NT2/D1 (cell line): Measurements from ENCODE around the gene BRIP1.

Source experiments
- DNase-seq: peaks from one replicate; pipeline ENCODE4 v3.0.0-alpha.2; 2011; ENCODE audit warnings: low read depth, low spot score
- H3K27me3 ChIP-seq: 2 replicates; pipeline ENCODE4 v1.6.0; 2011; ENCODE audit warnings: mild to moderate bottlenecking; ENCODE audit not compliant: insufficient read length, insufficient read depth
- H3K36me3 ChIP-seq: 2 replicates; pipeline ENCODE4 v1.6.1; 2011; ENCODE audit warnings: mild to moderate bottlenecking, low read length, mixed read lengths; ENCODE audit not compliant: insufficient read depth, insufficient read length
- H3K4me1 ChIP-seq: 2 replicates; pipeline ENCODE4 v1.5.1; 2011; ENCODE audit not compliant: insufficient read depth, insufficient read length
- H3K4me3 ChIP-seq: 2 replicates; pipeline ENCODE4 v1.5.1; 2011; ENCODE audit warnings: low read depth; ENCODE audit not compliant: insufficient read length
- H3K9ac ChIP-seq: 2 replicates; pipeline ENCODE4 v1.6.0; 2011; ENCODE audit warnings: low read depth; ENCODE audit not compliant: insufficient read length
- H3K9me3 ChIP-seq: 2 replicates; pipeline ENCODE4 v1.5.1; 2011; ENCODE audit warnings: mild to moderate bottlenecking, low read length; ENCODE audit not compliant: insufficient read depth
- SUZ12 ChIP-seq: IDR thresholded peaks from 2 replicates; pipeline ENCODE4 v1.6.1; 2011; ENCODE audit not compliant: insufficient read length, insufficient read depth; ENCODE audit errors: extremely low read depth
- YY1 ChIP-seq: IDR thresholded peaks from 2 replicates; pipeline ENCODE4 v1.6.1; 2011; ENCODE audit not compliant: insufficient read length, insufficient read depth
- ZNF274 ChIP-seq: IDR thresholded peaks from 2 replicates; pipeline ENCODE4 v1.6.1; 2011; ENCODE audit warnings: mild to moderate bottlenecking, low read depth, low read length

The BRIP1 gene

DNA sequence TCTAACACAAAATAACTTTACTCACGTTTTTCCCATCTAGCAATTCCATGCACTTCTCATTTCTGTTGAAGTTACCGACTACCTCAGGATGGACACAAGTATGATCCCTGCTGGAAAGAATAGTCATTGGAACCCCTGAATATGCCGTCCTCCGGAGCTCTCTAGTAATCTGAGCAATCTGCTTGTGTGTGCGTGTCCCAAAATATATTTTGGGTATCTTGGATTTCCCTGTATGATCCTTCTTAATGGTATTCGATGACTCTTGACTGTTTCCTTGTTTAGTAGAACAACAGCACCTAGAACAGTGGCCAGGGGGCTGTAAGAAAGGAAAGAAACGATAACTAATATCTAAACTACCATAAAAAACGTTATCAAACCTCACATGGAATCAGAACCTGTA is 54.9 kb downstream of the BRIP1 start:
- Histone ChIP-seq H3K4me1 (no peaks in the 10 kb centered on the region), H3K9me3 (no peaks in the 10 kb centered on the region), H3K27me3 (no peaks in the 10 kb centered on the region), H3K9ac (no peak overlapping the region), H3K36me3 (peaks cover 11% of the 10 kb centered on the region), H3K4me3 (no peak overlapping the region)
- no peak for DNase-seq
- TF ChIP-seq ZNF274 (no peak), SUZ12 (no peak), YY1 (no peak)

- DNase-seq = no peak
- Histone ChIP-seq H3K4me1 (no peaks in the 10 kb centered on the region), H3K27me3 (no peaks in the 10 kb centered on the region), H3K9me3 (no peaks in the 10 kb centered on the region), H3K4me3 (no peak overlapping the region), H3K9ac (no peak overlapping the region), H3K36me3 (peaks cover 26% of the 10 kb centered on the region)
- TF ChIP-seq SUZ12 (no peak), ZNF274 (no peak), YY1 (no peak)
Observed at GRCh38 chr17:61806936-61807335, 56.4 kb downstream of the BRIP1 start.

GRCh38 chr17:61806081-61806828 is 57.1 kb downstream of the BRIP1 start:
- peaks cover 26% of the 10 kb centered on the region for H3K36me3 ChIP-seq

GRCh38 chr17:61805399-61805798 is 57.9 kb downstream of the BRIP1 start:
- Histone ChIP-seq H3K4me3 (no peak overlapping the region), H3K36me3 (peaks cover 30% of the 10 kb centered on the region), H3K9ac (no peak overlapping the region), H3K27me3 (no peaks in the 10 kb centered on the region), H3K4me1 (no peaks in the 10 kb centered on the region), H3K9me3 (no peaks in the 10 kb centered on the region)
- TF ChIP-seq ZNF274 = no peak
- no peak for TF ChIP-seq YY1
- TF ChIP-seq SUZ12 = no peak
- no peak for DNase-seq

More at GRCh38 chr17:61806081-61806828, 57.1 kb downstream of the BRIP1 start:
- TF ChIP-seq SUZ12 = no peak
- TF ChIP-seq YY1 = no peak
- TF ChIP-seq ZNF274 = no peak
- Histone ChIP-seq H3K4me1 (no peaks in the 10 kb centered on the region), H3K27me3 (no peaks in the 10 kb centered on the region), H3K9me3 (no peaks in the 10 kb centered on the region), H3K4me3 (no peak overlapping the region), H3K9ac (no peak overlapping the region)
- DNase-seq = no peak

- Histone ChIP-seq H3K4me1 (no peaks in the 10 kb centered on the region), H3K4me3 (no peak overlapping the region), H3K36me3 (peaks cover 42% of the 10 kb centered on the region), H3K9ac (no peak overlapping the region), H3K27me3 (no peaks in the 10 kb centered on the region), H3K9me3 (no peaks in the 10 kb centered on the region)
- no peak for DNase-seq
- TF ChIP-seq SUZ12 (no peak), ZNF274 (no peak), YY1 (no peak)
Observed at GRCh38 chr17:61803796-61804195, 59.5 kb downstream of the BRIP1 start.

GRCh38 chr17:61803216-61803615 is 60.1 kb downstream of the BRIP1 start:
- DNase-seq = no peak
- no peaks in the 10 kb centered on the region for H3K4me1 ChIP-seq
- no peaks in the 10 kb centered on the region for H3K27me3 ChIP-seq
- no peaks in the 10 kb centered on the region for H3K9me3 ChIP-seq
- no peak overlapping the region for H3K9ac ChIP-seq
- no peak overlapping the region for H3K4me3 ChIP-seq
- peaks cover 42% of the 10 kb centered on the region for H3K36me3 ChIP-seq
- no peak for TF ChIP-seq YY1
- no peak for TF ChIP-seq SUZ12

- Histone ChIP-seq H3K4me1 (no peaks in the 10 kb centered on the region), H3K36me3 (peaks cover 49% of the 10 kb centered on the region), H3K9me3 (no peaks in the 10 kb centered on the region), H3K4me3 (no peak overlapping the region), H3K27me3 (no peaks in the 10 kb centered on the region), H3K9ac (no peak overlapping the region)
- no peak for TF ChIP-seq ZNF274
- no peak for DNase-seq
Observed at GRCh38 chr17:61799812-61800484, 63.4 kb downstream of the BRIP1 start.
